ENCODE data around the gene PKMYT1. TPM values are rescaled to one million over a fixed set of nuclear protein-coding genes. Genes with fewer than 3 reads are reported as not detected.

The PKMYT1 gene
- polyA plus RNA-seq, 2 of the 4 experiments (the other 2 are of a cell fraction) = 10.5 to 50.5 TPM

GRCh38 chr16:2936436-2937011, 43.7 kb downstream of the PKMYT1 start:
- TF ChIP-seq RCOR1 (IDR thresholded peaks at IDR 0.05; ENCODE audit: low read depth, low read length) (no peak), TP53 (CRISPR knock-in tag; IDR thresholded peaks at IDR 0.05) (no peak), USF2 (IDR thresholded peaks at IDR 0.05) (no peak), ZFP36 (IDR thresholded peaks at IDR 0.05; ENCODE audit: borderline replicate concordance, partially characterized antibody) (no peak), CHD4 (IDR thresholded peaks at IDR 0.05; ENCODE audit: borderline replicate concordance) (no peak), CHD2 (IDR thresholded peaks at IDR 0.05; ENCODE audit: low read length, partially characterized antibody) (no peak), HMGXB4 (CRISPR knock-in tag; IDR thresholded peaks at IDR 0.05; ENCODE audit: borderline replicate concordance) (no peak), SMC3 (IDR thresholded peaks at IDR 0.05) (no peak), POLR2AphosphoS2 (conservative IDR thresholded peaks at IDR 0.05; ENCODE audit: low read length) (no peak), NR3C1 (IDR thresholded peaks at IDR 0.05) (no peak), ZC3H11A (IDR thresholded peaks at IDR 0.05) (no peak), POLR2A (IDR thresholded peaks at IDR 0.05; ENCODE audit: low read length) (no peak)
- Histone ChIP-seq H3K9me3 (no peaks in the 10 kb centered on the region), H3K4me2 (no peak overlapping the region), H3K4me1 (no peaks in the 10 kb centered on the region), H3K27ac (no peak overlapping the region), H3K4me3 (no peak overlapping the region)
- DNase-seq (ENCODE audit: low read depth in 1 of 2, low spot score in 1 of 2) (no peak), FAIRE-seq (no peak), ATAC-seq (no peak)
- CTCF ChIA-PET = interaction anchor here (0.8 to 19.4 kb wide), 3 partner anchors 8 to 25 kb away, joined by 3 to 190 read pairs (median 5); no protein-coding TSS in a partner anchor
- POLR2A ChIA-PET = no interaction called here
- WGBS (ENCODE audit: missing lambda C conversion rate) = 75% methylated on average over 9 of the region's 22 CpGs

GRCh38 chr16:2934450-2934849, 45.8 kb downstream of the PKMYT1 start:
- POLR2A ChIA-PET = no interaction called here
- WGBS (ENCODE audit: missing lambda C conversion rate) = 86% methylated on average over 15 of the region's 15 CpGs
- TF ChIP-seq RAD21 (conservative IDR thresholded peaks at IDR 0.05 in 1 of 2, IDR thresholded peaks at IDR 0.05 in 1 of 2) (no peak), USF2 (IDR thresholded peaks at IDR 0.05) (no peak), CHD2 (IDR thresholded peaks at IDR 0.05; ENCODE audit: low read length, partially characterized antibody) (no peak), RFX5 (IDR thresholded peaks at IDR 0.05) (no peak), MAFK (IDR thresholded peaks at IDR 0.05; ENCODE audit: partially characterized antibody) (no peak), NPAS2 (CRISPR knock-in tag; IDR thresholded peaks at IDR 0.05; ENCODE audit: borderline replicate concordance) (no peak)

GRCh38 chr16:2933701-2934100, 46.5 kb downstream of the PKMYT1 start:
- no peaks in the 10 kb centered on the region for H3K4me1 ChIP-seq
- ATAC-seq = no peak
- TF ChIP-seq CTCF (IDR thresholded peaks at IDR 0.05) = no peak
- TF ChIP-seq HOXA7 (CRISPR knock-in tag; IDR thresholded peaks at IDR 0.05) = no peak
- no peak for FAIRE-seq
- no peak for DNase-seq (ENCODE audit: low read depth in 1 of 2, low spot score in 1 of 2)
- no peak overlapping the region for H3K4me3 ChIP-seq
- no peak overlapping the region for H3K4me2 ChIP-seq
- no peaks in the 10 kb centered on the region for H3K9me3 ChIP-seq
- 94% methylated on average over 19 of the region's 22 CpGs for WGBS (ENCODE audit: missing lambda C conversion rate)
- no peak overlapping the region for H3K27ac ChIP-seq
- CTCF ChIA-PET = interaction anchor here (1.1 to 5.4 kb wide), 3 partner anchors 9 to 330 kb away, joined by 3 to 20 read pairs (median 3); no protein-coding TSS in a partner anchor
- POLR2A ChIA-PET = no interaction called here

More at GRCh38 chr16:2934450-2934849, 45.8 kb downstream of the PKMYT1 start:
- no peak for FAIRE-seq
- no peak for DNase-seq (ENCODE audit: low read depth in 1 of 2, low spot score in 1 of 2)
- no peak for ATAC-seq
- no peak overlapping the region for H3K27ac ChIP-seq
- no peak overlapping the region for H3K4me3 ChIP-seq
- no peaks in the 10 kb centered on the region for H3K9me3 ChIP-seq
- H3K4me1 ChIP-seq = no peaks in the 10 kb centered on the region
- no peak overlapping the region for H3K4me2 ChIP-seq
- CTCF ChIA-PET = interaction anchor here (0.7 to 19.4 kb wide), 3 partner anchors 6 to 67 kb away, joined by 3 to 190 read pairs (median 3); no protein-coding TSS in a partner anchor

All from A549 (cell line).